Measurements from ENCODE around the gene GABBR2.

The GABBR2 gene

GRCh38 chr9:98541684-98542230 is 167.0 kb downstream of the GABBR2 start:
- DNase-seq (ENCODE audit: low spot score) = no peak

- DNase-seq (ENCODE audit: low spot score) = no peak
These were observed 168.3 kb downstream of the GABBR2 start for GRCh38 chr9:98540476-98540875.

DNA sequence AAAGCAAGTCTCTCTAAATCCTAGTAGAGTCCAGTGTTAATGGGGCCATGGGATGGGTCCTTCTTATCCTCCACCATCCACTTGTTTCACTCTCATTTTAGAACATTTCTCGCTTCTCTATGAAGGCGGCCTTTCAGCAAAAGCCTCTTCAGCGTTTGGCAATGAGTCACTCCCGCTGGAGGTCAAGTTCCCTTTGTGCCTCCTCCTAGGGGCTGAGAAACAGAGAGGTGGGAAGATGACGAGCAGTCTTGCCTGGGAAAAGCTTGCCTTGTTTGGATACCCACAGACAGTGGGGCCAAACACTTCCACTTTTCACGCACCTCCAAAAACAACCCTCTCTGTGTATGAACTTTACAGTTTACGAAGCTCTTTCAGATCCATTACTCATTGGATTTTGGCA is 168.8 kb downstream of the GABBR2 start:
- DNase-seq (ENCODE audit: low spot score) = no peak

DNA sequence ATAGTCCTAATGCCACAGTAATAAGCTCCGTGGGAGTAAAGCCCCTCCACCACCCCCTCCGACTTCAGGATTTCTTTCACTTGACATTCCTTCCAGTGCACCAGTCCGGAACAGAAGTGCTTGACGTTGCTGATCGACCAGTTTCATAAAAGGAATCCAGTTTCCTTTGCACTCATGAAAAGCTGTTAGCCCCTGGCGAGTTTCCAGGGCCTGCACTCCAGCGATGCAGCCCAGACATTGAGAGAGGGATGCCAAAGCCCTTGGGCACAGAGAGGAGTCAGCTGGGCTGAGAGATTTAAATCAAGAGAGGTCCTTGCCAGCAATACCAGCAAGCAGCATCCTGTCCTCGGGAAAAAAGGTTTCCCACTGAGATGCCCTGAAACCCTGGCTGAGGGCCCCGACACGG is 170.1 kb downstream of the GABBR2 start:
- DNase-seq (ENCODE audit: low spot score) = no peak

- DNase-seq (ENCODE audit: low spot score) = no peak
These were observed 170.5 kb downstream of the GABBR2 start for GRCh38 chr9:98538203-98538602.

DNA sequence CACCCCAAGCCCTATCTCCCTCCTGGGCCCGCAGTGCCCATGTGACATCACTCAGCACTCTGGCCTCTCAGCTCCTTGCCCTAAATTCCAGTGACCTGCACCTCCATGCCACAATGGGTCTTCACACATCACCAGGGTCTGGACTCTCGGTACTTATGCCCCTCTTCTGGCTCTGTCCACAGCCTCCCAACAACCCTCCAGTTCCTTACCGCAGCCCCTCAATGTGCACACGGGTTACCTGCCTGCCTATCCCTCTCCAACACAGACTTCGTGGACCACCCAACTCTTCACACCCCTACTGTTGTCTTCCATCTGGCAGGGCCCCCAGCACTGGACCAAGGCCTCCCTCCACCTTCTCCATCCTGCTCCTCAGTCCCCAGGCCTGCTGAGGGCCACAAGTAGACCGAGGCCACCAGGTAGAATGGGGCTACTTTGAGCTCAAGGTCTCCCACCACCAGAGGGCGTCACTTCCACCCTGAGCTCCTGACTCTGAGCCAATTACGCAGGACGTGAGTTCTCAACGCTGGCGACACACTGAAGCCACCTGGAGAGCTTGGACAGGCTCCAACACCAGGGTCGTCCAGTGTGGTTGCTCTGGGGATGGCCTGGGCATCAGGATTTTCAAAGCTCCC is 172.1 kb downstream of the GABBR2 start:
- no peak for DNase-seq (ENCODE audit: low spot score)

- no peak for DNase-seq (ENCODE audit: low spot score)
These were observed 174.9 kb downstream of the GABBR2 start for GRCh38 chr9:98533866-98534265.

GRCh38 chr9:98533132-98533531 is 175.6 kb downstream of the GABBR2 start:
- DNase-seq (ENCODE audit: low spot score) = no peak

GRCh38 chr9:98532574-98532973 is 176.2 kb downstream of the GABBR2 start:
- DNase-seq (ENCODE audit: low spot score) = no peak

DNA sequence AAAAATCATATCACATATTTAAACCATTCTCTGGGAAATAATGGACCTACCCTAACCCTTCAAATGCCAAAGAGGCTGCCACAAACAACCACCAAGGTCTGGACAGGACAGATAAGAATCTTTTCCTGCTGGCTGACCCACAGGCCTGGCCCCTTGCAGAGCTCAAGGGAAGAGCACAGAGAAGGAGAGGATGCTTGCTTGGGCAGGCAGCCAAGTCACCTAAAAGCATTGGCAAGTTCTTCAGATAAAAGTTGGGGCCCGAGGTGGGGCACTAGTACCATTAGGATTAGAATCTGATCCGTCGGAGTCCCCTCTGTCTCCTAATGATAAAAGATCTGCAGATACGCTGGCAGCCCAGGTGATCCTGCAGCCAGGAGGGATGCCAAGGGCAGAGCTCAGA is 176.6 kb downstream of the GABBR2 start:
- DNase-seq (ENCODE audit: low spot score) = no peak

DNA sequence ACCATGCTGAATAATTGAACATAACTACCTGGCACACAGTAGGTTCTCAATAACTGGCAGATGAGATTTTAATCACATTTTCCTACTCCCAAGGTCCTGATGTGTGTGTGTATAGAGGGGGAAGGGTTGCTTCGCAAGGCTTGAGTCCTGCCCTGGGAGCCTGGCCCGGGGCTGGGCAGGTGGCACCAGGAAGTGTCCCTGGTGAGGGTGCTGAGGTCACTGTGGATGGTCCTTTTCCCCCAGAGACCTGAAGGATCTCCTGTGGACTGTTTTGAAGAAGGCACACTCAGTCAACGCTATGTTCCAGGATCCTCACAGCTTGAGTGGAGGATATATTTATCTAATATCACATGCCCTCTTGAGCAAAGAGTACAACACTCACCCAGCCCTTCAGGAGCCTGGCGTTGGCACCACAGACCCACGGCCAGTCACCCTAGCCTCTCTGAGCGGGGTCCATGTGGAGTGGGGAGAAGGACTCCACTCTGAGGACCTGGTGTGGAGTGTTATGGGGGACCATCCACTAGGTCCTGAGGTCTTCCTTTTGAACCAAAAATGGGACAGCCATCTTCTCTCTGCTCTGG is 177.8 kb downstream of the GABBR2 start:
- no peak for DNase-seq (ENCODE audit: low spot score)

- no peak for DNase-seq (ENCODE audit: low spot score)
These were observed 178.5 kb downstream of the GABBR2 start for GRCh38 chr9:98530275-98530674.

GRCh38 chr9:98529841-98530240 is 178.9 kb downstream of the GABBR2 start:
- DNase-seq (ENCODE audit: low spot score) = no peak

DNA sequence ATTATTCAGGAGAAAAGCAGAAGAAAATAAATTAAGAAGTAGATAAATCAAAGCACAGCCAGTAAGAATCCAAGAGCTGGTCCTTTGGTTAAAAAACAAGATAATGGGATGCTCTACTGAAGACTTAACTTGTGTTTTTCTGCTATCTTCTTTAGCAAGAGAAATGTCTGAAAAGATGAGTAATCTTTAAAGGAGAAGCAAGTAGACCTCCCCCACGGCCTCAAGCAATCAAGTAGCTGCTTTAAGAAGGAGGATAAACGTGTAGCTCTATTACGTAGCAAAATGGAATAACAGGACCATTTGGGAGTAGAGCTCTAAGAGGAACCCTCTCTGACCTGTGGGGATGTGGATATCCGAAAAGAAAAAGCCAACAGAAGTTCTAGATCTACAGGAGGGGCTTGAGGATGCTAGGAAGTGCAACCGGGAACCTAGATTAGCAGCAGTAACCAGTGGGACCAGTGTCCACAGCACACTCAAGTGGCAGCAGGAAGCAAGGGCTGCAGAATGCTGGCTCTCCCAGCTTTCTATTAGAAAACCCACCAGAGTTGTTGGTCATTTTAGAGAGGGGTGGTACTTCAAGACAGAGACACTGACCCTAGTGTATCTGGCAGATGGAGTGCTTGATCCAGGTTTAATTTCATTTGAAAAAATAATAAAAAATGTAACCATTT is 185.4 kb downstream of the GABBR2 start:
- DNase-seq (ENCODE audit: low spot score) = no peak

GRCh38 chr9:98522487-98522886 is 186.2 kb downstream of the GABBR2 start:
- no peak for DNase-seq (ENCODE audit: low spot score)

DNA sequence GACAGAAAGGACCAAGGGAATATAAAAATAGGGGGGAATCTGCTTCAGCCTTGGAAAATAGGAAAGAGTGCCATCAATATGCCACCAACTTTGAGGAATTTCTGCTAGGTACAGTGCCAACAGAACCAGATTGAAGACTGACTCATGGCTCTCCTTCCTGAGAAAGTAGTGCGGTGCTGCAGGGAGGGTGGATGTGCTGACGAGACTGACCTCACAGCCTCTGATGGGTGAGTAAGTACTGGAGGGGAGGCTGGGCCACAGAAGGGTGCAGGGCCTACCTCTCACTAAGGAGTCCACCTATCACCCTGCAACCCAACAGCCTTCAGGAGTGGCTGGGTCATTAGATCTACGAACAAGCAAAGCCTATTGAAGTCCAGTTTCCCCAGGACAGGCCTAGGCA is 187.6 kb downstream of the GABBR2 start:
- DNase-seq (ENCODE audit: low spot score) = no peak

DNA sequence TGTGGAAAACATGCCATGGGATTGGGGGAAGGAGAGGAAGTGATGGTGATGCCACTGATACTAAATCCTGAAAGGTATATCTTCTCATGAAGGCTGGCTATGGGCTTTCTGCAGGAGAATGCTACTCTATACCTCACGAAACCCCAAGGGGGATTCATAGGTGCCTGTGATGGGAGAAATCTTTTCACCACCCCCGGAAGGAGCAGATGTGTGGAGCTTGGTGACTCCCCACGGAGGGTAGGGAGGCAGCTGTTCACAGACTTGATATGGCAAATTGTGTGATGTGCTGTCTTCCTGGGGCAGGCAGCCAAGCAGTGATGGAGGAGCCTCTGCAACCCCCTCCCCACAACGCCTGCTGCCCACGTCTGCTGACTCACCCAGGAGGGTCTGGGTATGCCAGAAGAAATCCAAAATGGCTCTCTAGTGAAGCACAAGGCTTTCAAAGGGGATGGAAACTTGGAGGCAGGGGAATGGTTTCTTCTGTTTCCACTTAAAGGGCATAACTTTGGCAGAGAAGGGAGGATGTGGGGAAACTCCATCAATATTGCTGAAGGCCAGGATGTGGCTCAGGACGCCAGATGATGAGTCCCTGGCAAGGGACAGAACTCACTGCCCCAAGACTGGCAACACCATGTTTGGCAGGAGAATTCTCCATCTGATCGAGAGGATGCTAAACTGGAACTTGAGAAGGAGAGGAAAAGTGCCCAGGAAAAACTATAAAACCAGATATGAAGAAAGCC is 188.3 kb downstream of the GABBR2 start:
- DNase-seq (ENCODE audit: low spot score) = no peak

GRCh38 chr9:98519641-98520040 is 189.1 kb downstream of the GABBR2 start:
- DNase-seq (ENCODE audit: low spot score) = no peak

GRCh38 chr9:98518556-98518955 is 190.2 kb downstream of the GABBR2 start:
- no peak for DNase-seq (ENCODE audit: low spot score)

GRCh38 chr9:98517761-98518160 is 191.0 kb downstream of the GABBR2 start:
- DNase-seq (ENCODE audit: low spot score) = no peak

GRCh38 chr9:98516897-98517503 is 191.7 kb downstream of the GABBR2 start:
- DNase-seq (ENCODE audit: low spot score) = no peak

- DNase-seq (ENCODE audit: low spot score) = no peak
These were observed 192.4 kb downstream of the GABBR2 start for GRCh38 chr9:98516205-98516896.
